Neural progenitor cell (in vitro differentiated cells): ENCODE results near the gene SFXN2. TPM values are rescaled to one million over a fixed set of nuclear protein-coding genes. Genes with fewer than 3 reads are reported as not detected.

Source experiments
- DNase-seq: peaks from one replicate; pipeline ENCODE4 v3.0.0-alpha.2; 2016; ENCODE audit warnings: low spot score
- H2AFZ ChIP-seq: fragments of 200-600 bp; sonication (generic); replicated peaks from 2 replicates; pipeline ENCODE4 v1.6.1; 2016; ENCODE audit warnings: antibody characterized with exemption
- H3F3A ChIP-seq: fragments of 200-600 bp; sonication (generic); 2 replicates; pipeline ENCODE4 v1.6.1; 2016; ENCODE audit warnings: antibody characterized with exemption, low read depth
- H3K27ac ChIP-seq: fragments of 200-600 bp; sonication (generic); 2 replicates; pipeline ENCODE4 v1.5.1; 2016; ENCODE audit warnings: mild to moderate bottlenecking
- H3K27me3 ChIP-seq: fragments of 200-600 bp; sonication (generic); 2 replicates; pipeline ENCODE4 v1.6.1; 2016; ENCODE audit warnings: mild to moderate bottlenecking, moderate library complexity
- H3K36me3 ChIP-seq: fragments of 200-600 bp; sonication (generic); 2 replicates; pipeline ENCODE4 v1.5.1; 2016
- H3K4me1 ChIP-seq: fragments of 200-600 bp; sonication (generic); 2 replicates; pipeline ENCODE4 v1.6.1; 2016; ENCODE audit warnings: mixed run types
- H3K4me2 ChIP-seq: fragments of 200-600 bp; sonication (generic); 2 replicates; pipeline ENCODE4 v1.6.1; 2016
- H3K4me3 ChIP-seq: fragments of 200-600 bp; sonication (generic); 2 replicates; pipeline ENCODE4 v1.5.1; 2016
- H3K79me2 ChIP-seq: fragments of 200-600 bp; sonication (generic); 2 replicates; pipeline ENCODE4 v1.6.1; 2016; ENCODE audit warnings: low read depth
- H3K9ac ChIP-seq: fragments of 200-600 bp; sonication (generic); 2 replicates; pipeline ENCODE4 v1.6.1; 2016
- H3K9me3 ChIP-seq: fragments of 200-600 bp; sonication (generic); 2 replicates; pipeline ENCODE4 v1.5.1; 2016; ENCODE audit warnings: low read depth
- H4K20me1 ChIP-seq: fragments of 200-600 bp; sonication (generic); 2 replicates; pipeline ENCODE4 v1.6.1; 2016; ENCODE audit warnings: low read depth
- H3K27ac Mint-ChIP-seq: 3 replicates; pipeline ENCODE4 v1.8.0; 2021; ENCODE audit warnings: mixed read lengths
- H3K27me3 Mint-ChIP-seq: 2 replicates; pipeline ENCODE4 v1.8.0; 2022; ENCODE audit warnings: low read depth, mild to moderate bottlenecking, inconsistent platforms, moderate library complexity, mixed read lengths; ENCODE audit not compliant: insufficient read depth
- H3K36me3 Mint-ChIP-seq: 3 replicates; pipeline ENCODE4 v1.8.0; 2021; ENCODE audit warnings: mixed read lengths
- H3K4me1 Mint-ChIP-seq: 3 replicates; pipeline ENCODE4 v1.8.0; 2021; ENCODE audit warnings: mixed read lengths
- H3K4me3 Mint-ChIP-seq: 3 replicates; pipeline ENCODE4 v1.8.0; 2021; ENCODE audit warnings: mild to moderate bottlenecking, moderate library complexity, mixed read lengths
- H3K9me3 Mint-ChIP-seq: 3 replicates; pipeline ENCODE4 v1.8.0; 2020; ENCODE audit warnings: mixed read lengths
- CTCF ChIP-seq: fragments of 200-600 bp; sonication (generic); IDR thresholded peaks from 2 replicates; pipeline ENCODE4 v1.5.1; 2017; ENCODE audit warnings: antibody characterized with exemption, mild to moderate bottlenecking
- EZH2 ChIP-seq: fragments of 200-600 bp; sonication (generic); IDR thresholded peaks from 2 replicates; pipeline ENCODE4 v1.6.1; 2017; ENCODE audit warnings: antibody characterized with exemption, mild to moderate bottlenecking, moderate library complexity
- EZH2phosphoT487 ChIP-seq: fragments of 200-600 bp; sonication (generic); IDR thresholded peaks from 2 replicates; pipeline ENCODE4 v1.6.1; 2017; ENCODE audit warnings: antibody characterized with exemption
- total RNA-seq: library from RNA; depleted of rRNA; stranded (reverse); fragments of >200 nt; gene quantifications from 2 replicates; pipeline ENCODE4 v1.2.3, GENCODE V29; 2015; ENCODE audit warnings: low replicate concordance

Gene SFXN2
- total RNA-seq, 1 donor from 2014 or later = 6.4 TPM

GRCh38 chr10:102702742-102703141, 11.7 kb upstream of the SFXN2 start:
- Histone ChIP-seq H3F3A (peaks cover 1% of the 10 kb centered on the region), H3K36me3 (peaks cover 11% of the 10 kb centered on the region), H3K4me1 (no peaks in the 10 kb centered on the region), H2AFZ (no peak overlapping the region), H4K20me1 (peaks cover 16% of the 10 kb centered on the region), H3K27me3 (no peaks in the 10 kb centered on the region), H3K4me2 (no peak overlapping the region), H3K79me2 (peaks cover 37% of the 10 kb centered on the region), H3K9me3 (no peaks in the 10 kb centered on the region), H3K9ac (no peak overlapping the region), H3K27ac (no peak overlapping the region), H3K4me3 (no peak overlapping the region)
- Mint-ChIP-seq H3K27me3 (no peaks in the 10 kb centered on the region), H3K4me1 (peaks cover 8% of the 10 kb centered on the region), H3K9me3 (no peaks in the 10 kb centered on the region), H3K4me3 (no peak overlapping the region), H3K36me3 (peaks cover 25% of the 10 kb centered on the region), H3K27ac (no peak overlapping the region)
- DNase-seq = no peak
- no peak for TF ChIP-seq EZH2
- TF ChIP-seq EZH2phosphoT487 = no peak
- TF ChIP-seq CTCF = no peak

GRCh38 chr10:102704915-102705314, 9.5 kb upstream of the SFXN2 start:
- no peak overlapping the region for H3K4me3 ChIP-seq
- H3K27me3 Mint-ChIP-seq = no peaks in the 10 kb centered on the region
- H3K9ac ChIP-seq = no peak overlapping the region
- TF ChIP-seq EZH2 = no peak
- TF ChIP-seq EZH2phosphoT487 = no peak
- TF ChIP-seq CTCF = no peak
- no peaks in the 10 kb centered on the region for H3K9me3 ChIP-seq
- peaks cover 8% of the 10 kb centered on the region for H3F3A ChIP-seq
- no peaks in the 10 kb centered on the region for H3K4me1 ChIP-seq
- H3K27me3 ChIP-seq = no peaks in the 10 kb centered on the region
- no peaks in the 10 kb centered on the region for H3K9me3 Mint-ChIP-seq
- no peaks in the 10 kb centered on the region for H3K36me3 ChIP-seq
- H3K27ac Mint-ChIP-seq = no peak overlapping the region
- H3K79me2 ChIP-seq = peaks cover 59% of the 10 kb centered on the region
- H2AFZ ChIP-seq = no peak overlapping the region
- H3K27ac ChIP-seq = no peak overlapping the region
- H3K4me2 ChIP-seq = no peak overlapping the region
- peaks cover 17% of the 10 kb centered on the region for H4K20me1 ChIP-seq
- no peak overlapping the region for H3K4me3 Mint-ChIP-seq
- peaks cover 7% of the 10 kb centered on the region for H3K36me3 Mint-ChIP-seq
- DNase-seq = no peak
- H3K4me1 Mint-ChIP-seq = peaks cover 5% of the 10 kb centered on the region

- Histone ChIP-seq H3K4me1 (peaks cover 2% of the 10 kb centered on the region), H3K9ac (no peak overlapping the region), H3K4me3 (no peak overlapping the region), H3K79me2 (peaks cover 65% of the 10 kb centered on the region), H3K4me2 (no peak overlapping the region), H3K36me3 (no peaks in the 10 kb centered on the region), H4K20me1 (peaks cover 20% of the 10 kb centered on the region), H3F3A (peaks cover 8% of the 10 kb centered on the region), H3K27ac (no peak overlapping the region), H3K27me3 (no peaks in the 10 kb centered on the region), H3K9me3 (no peaks in the 10 kb centered on the region), H2AFZ (no peak overlapping the region)
- Mint-ChIP-seq H3K9me3 (no peaks in the 10 kb centered on the region), H3K27me3 (no peaks in the 10 kb centered on the region), H3K4me3 (no peak overlapping the region), H3K27ac (no peak overlapping the region), H3K4me1 (peaks cover 10% of the 10 kb centered on the region), H3K36me3 (peaks cover 7% of the 10 kb centered on the region)
- no peak for DNase-seq
- no peak for TF ChIP-seq EZH2
- no peak for TF ChIP-seq EZH2phosphoT487
- TF ChIP-seq CTCF = no peak
Observed at GRCh38 chr10:102705531-102705930, 8.9 kb upstream of the SFXN2 start.
